GM21786 (cell line): ENCODE measurements around the gene DENND2C.

Source experiments
- ATAC-seq: cut with Tn5 transposase; IDR thresholded peaks from one replicate; pipeline ENCODE4 v1.9.1; 2021; ENCODE audit not compliant: unreplicated experiment

The DENND2C gene

GRCh38 chr1:114547076-114547475 lies 122.8 kb downstream of the DENND2C start:
- no peak for ATAC-seq

DNA sequence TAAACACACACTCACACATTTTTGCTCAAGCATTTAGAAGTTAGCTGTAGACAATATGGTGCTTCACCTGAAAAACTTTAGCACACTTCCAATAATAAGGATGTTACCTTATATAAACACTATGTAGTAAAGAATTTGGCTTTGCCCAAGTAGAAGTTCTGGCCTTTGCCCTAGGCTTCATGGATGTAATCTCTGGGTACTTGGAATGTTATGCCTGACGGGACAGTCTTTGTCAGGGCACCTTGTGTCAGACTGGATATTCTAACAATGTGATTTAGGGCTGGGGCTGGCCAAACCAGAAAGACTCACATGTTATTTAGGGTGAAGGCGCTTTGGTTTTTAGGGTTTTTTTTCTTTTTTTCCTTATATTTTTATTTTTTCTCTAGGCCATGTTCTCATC lies 124.1 kb downstream of the DENND2C start:
- ATAC-seq, result no peak

- ATAC-seq, result no peak
These were observed 124.5 kb downstream of the DENND2C start for GRCh38 chr1:114545315-114545714.

GRCh38 chr1:114540821-114541220 lies 129.0 kb downstream of the DENND2C start:
- no peak for ATAC-seq

GRCh38 chr1:114540272-114540671 lies 129.6 kb downstream of the DENND2C start:
- no peak for ATAC-seq

GRCh38 chr1:114536043-114536442 lies 133.8 kb downstream of the DENND2C start:
- ATAC-seq, result no peak

DNA sequence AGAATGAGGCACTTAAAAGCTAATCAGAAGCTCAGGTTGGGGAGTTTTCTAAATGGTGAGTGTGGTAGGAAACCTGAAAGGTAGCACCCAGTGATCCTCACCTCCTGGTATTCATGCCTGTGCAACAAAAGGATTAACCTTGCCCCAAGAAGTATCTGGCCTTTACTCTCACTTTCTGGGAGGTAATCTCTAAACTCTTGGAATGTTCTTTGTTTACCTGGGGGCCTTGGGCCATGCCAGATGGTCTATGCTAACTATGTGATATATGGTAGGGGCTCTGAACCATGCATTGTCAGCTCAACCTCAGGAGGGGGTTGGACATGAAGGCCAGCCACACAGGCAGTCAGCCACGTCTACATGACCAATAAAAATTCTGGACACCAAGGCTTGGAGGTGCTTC lies 134.4 kb downstream of the DENND2C start:
- no peak for ATAC-seq
